Heart right ventricle (tissue), 16 donors: Measurements from ENCODE around the gene DPM3. TPM values are rescaled to one million over a fixed set of nuclear protein-coding genes. Genes with fewer than 3 reads are reported as not detected.
A peak's percentile ranks its signal among the peaks of the same experiment; 100 is the strongest.
"Not testable (repeated sequence)": the region's sequence is repeated elsewhere in the genome, so short reads cannot be mapped to it uniquely, and the experiment has no call there.

ENCODE experiments used
- ATAC-seq, 8 donors: fragments of 200-7000 bp; cut with Tn5 transposase; one replicate each; pipeline ENCODE4 v1.9.1; 2020; ENCODE audit warnings: mild to moderate bottlenecking in 8 of 8, moderate library complexity in 8 of 8, moderate number of reproducible peaks in 1 of 8
- DNase-seq, 2 donors: peaks; one replicate each; pipeline ENCODE4 v3.0.0-alpha.2; 2020
- H3K27ac ChIP-seq, 10 donors: fragments of 200-600 bp; sonication (generic) in 2 of 10; one replicate each; pipeline versions ENCODE4 v1.5.0 to v1.8.0; 2020 to 2022; ENCODE audit warnings: mild to moderate bottlenecking in 3 of 10
- H3K27me3 ChIP-seq, 7 donors: fragments of 200-600 bp; one replicate each; pipeline ENCODE4 v1.8.0; 2021 to 2022; ENCODE audit warnings: mild to moderate bottlenecking in 2 of 7
- H3K36me3 ChIP-seq, 9 donors: fragments of 200-600 bp; sonication (generic) in 1 of 9; one replicate each; pipeline versions ENCODE4 v1.5.0 to v1.8.0; 2020 to 2022; ENCODE audit warnings: mild to moderate bottlenecking in 2 of 9
- H3K4me1 ChIP-seq, 9 donors: fragments of 200-600 bp; sonication (generic) in 1 of 9; one replicate each; pipeline versions ENCODE4 v1.5.0 to v1.8.0; 2020 to 2022; ENCODE audit warnings: mild to moderate bottlenecking in 4 of 9
- H3K4me3 ChIP-seq, 10 donors: fragments of 200-600 bp; sonication (generic) in 2 of 10; one replicate each; pipeline versions ENCODE4 v1.5.0 to v1.8.0; 2020 to 2022; ENCODE audit warnings: mild to moderate bottlenecking in 7 of 10, moderate library complexity in 2 of 10
- H3K9me3 ChIP-seq, 11 donors: fragments of 200-600 bp in 10 of 11; sonication (generic) in 2 of 11; one replicate each; pipeline versions ENCODE4 v1.5.0 to v1.8.0; 2013 to 2022; ENCODE audit warnings: mild to moderate bottlenecking in 2 of 11, control low read depth in 1 of 11, moderate library complexity in 1 of 11
- CTCF ChIP-seq, 9 donors: fragments of 200-600 bp; sonication (generic) in 2 of 9; IDR thresholded peaks; one replicate each; pipeline versions ENCODE4 v1.5.0 to v1.8.0; 2021 to 2022; ENCODE audit warnings: antibody characterized with exemption in 9 of 9, mild to moderate bottlenecking in 5 of 9, moderate library complexity in 1 of 9
- WGBS, 2 donors: extraction: QIAGEN DNeasy Blood & Tissue Kit; methylation state at CpG; one replicate each; pipeline ENCODE4 v1.1.7; 2013; ENCODE audit warnings: inconsistent platforms in 1 of 2; 5-methylcytosine and 5-hydroxymethylcytosine counted together
- intact Hi-C, 10 donors: fragments of 100-400 bp; cut with DNase I; formaldehyde crosslinking; loops; one replicate each; pipeline versions ENCODE4 v1.11.1 to v1.14.2; 2022
- polyA plus RNA-seq, 2 donors: library from polyadenylated mRNA; stranded (reverse); fragments of 200-250 nt; gene quantifications; one replicate each; pipeline ENCODE4 v1.2.3, GENCODE V29; 2013
- total RNA-seq, 10 donors: library from RNA; stranded (reverse); fragmentation: NEBNext Ultra II Directional in 3 of 10; extraction: Animal tissue kit (Norgen Biotek cat#: 25700) in 3 of 10; gene quantifications; one replicate each; pipeline versions ENCODE4 v1.2.1 to v1.2.4, GENCODE V29; 2021 to 2023
- donor health status: Arrhythmogenic right ventricular cardiomyopathy.
- donor health status: ischemic (EF 13 %, LVEDD 7.1; RV severe dilation, severe dysfunction).
- donor health status: healthy with polysubstance abuse.
- donor health status: DM: no; HTN: yes; CAD: no.
- donor health status: DM: no; HTN: no; CAD: no.
- donor health status: ischemic (EF 25% LVEDD 6.9; RV normal size, moderate dysfunction).
- donor health status: ischemic (EF 25% LVEDD 5.7; RV mildly dilated, moderate dysfunction).
- donor health status: healthy.
- donor health status: DM: yes; HTN: yes; CAD: no.
- donor health status: Ischemic cardiomyopathy.
- donor health status: ischemic (EF 35%, LVEDD 5.7; RV mildly dilated, moderate dysfunction).
- donor health status: nonischemic (EF 11% LVEDD 7.7; RV severe dilation, severe dysfunction).
- donor health status: DM: yes; HTN: yes; CAD: no.
- donor health status: PGD.
- donor health status: ischemic (EF 29% LVEDD 5.4; RV normal size, mild dysfunction).
- donor health status: nonischemic (EF 23%, LVEDD 6.1; RV moderate dilation, normal function).

The DPM3 gene
- total and polyA plus RNA-seq, 12 donors, result 48.2 to 304 (median 54.3) TPM

- Histone ChIP-seq H3K27ac (no peak overlapping the region), H3K9me3 (peaks cover 0 to 8% (median 0%) of the 10 kb centered on the region in 11 donors), H3K27me3 (peaks cover 0 to 15% (median 0%) of the 10 kb centered on the region in 7 donors), H3K4me3 (no peak overlapping the region), H3K36me3 (peaks cover 0 to 35% (median 12%) of the 10 kb centered on the region in 9 donors), H3K4me1 (peaks cover 11 to 50% (median 40%) of the 10 kb centered on the region in 9 donors)
- TF ChIP-seq CTCF (IDR thresholded peaks at IDR 0.05), result no peak
- ATAC-seq (no peak), DNase-seq (no peak)
- intact Hi-C loops, result loop anchor here in 4 of 10 donors (1.0 to 5.0 kb wide), 2 partner anchors 41 to 77 kb away; partner anchors contain the start of gene EFNA1 (in 3 of the 4)
- WGBS, 2 donors, result 83 to 84% methylated on average over 10 of the region's 10 CpGs
Observed at GRCh38 chr1:155168456-155169210, 28.3 kb upstream of the DPM3 start.

GRCh38 chr1:155168105-155168445 is 27.7 kb upstream of the DPM3 start:
- H3K4me3 ChIP-seq, DNase-seq, ATAC-seq, H3K9me3 ChIP-seq: not testable (repeated sequence)
- 42 to 51% methylated on average over 4 of the region's 4 CpGs for WGBS, 2 donors
- Histone ChIP-seq H3K36me3 (peaks cover 0 to 35% (median 12%) of the 10 kb centered on the region in 9 donors), H3K27me3 (peaks cover 0 to 15% (median 0%) of the 10 kb centered on the region in 7 donors), H3K4me1 (peaks cover 11 to 46% (median 35%) of the 10 kb centered on the region in 9 donors), H3K27ac (peak overlapping the region in 2 of 10 donors; percentile 83 to 90)
- peak in 2 of 9 donors; percentile 2 to 5 for TF ChIP-seq CTCF (IDR thresholded peaks at IDR 0.05)
- intact Hi-C loops, result loop anchor here in 4 of 10 donors (1.0 to 5.0 kb wide), 2 partner anchors 41 to 77 kb away; partner anchors contain the start of gene EFNA1 (in 3 of the 4)

GRCh38 chr1:155167166-155168104 is 27.1 kb upstream of the DPM3 start:
- Histone ChIP-seq H3K27me3 (peaks cover 0 to 15% (median 0%) of the 10 kb centered on the region in 7 donors), H3K9me3 (peaks cover 0 to 8% (median 0%) of the 10 kb centered on the region in 11 donors), H3K4me1 (peaks cover 11 to 44% (median 34%) of the 10 kb centered on the region in 9 donors), H3K36me3 (peaks cover 0 to 35% (median 12%) of the 10 kb centered on the region in 9 donors), H3K4me3 (peak overlapping the region in 6 of 10 donors; percentile 2 to 37 (median 28)), H3K27ac (peak overlapping the region; percentile 63 to 90 (median 82))
- intact Hi-C loops, result loop anchor here in 8 of 10 donors (1.0 to 5.0 kb wide), 6 partner anchors 33 to 76 kb away; partner anchors contain the start of genes EFNA1 (in 3 of the 8) and SLC50A1 (in 1 of the 8)
- ATAC-seq, result peak; percentile 65 to 87 (median 78)
- WGBS, 2 donors, result 3 to 4% methylated on average over 28 of the region's 28 CpGs
- peak; percentile 90 to 93 for DNase-seq
- peak; percentile 83 to 97 (median 89) for TF ChIP-seq CTCF (IDR thresholded peaks at IDR 0.05)
